Natural killer cell (primary cell): ENCODE results near the gene SMIM20. TPM values are rescaled to one million over a fixed set of nuclear protein-coding genes. Genes with fewer than 3 reads are reported as not detected.

Experiments
- ATAC-seq, 3 donors: fragments of 150-1000 bp in 2 of 3; fragments of 200-7000 bp in 1 of 3; cut with Tn5 transposase; 1 replicate in 1 of 3; 2 replicates in 2 of 3; pipeline ENCODE4 v1.10.0; 2021; ENCODE audit warnings: mild to moderate bottlenecking in 2 of 3, moderate library complexity in 2 of 3
- DNase-seq, 2 donors: peaks; one replicate each; pipeline versions ENCODE4 v3.0.0 to v3.0.0-alpha.2; 2013 to 2021; ENCODE audit warnings: mixed read lengths in 1 of 2
- H3K27ac ChIP-seq: one replicate; pipeline ENCODE4 v1.5.1; 2013; ENCODE audit warnings: mild to moderate bottlenecking, low read length
- H3K27me3 ChIP-seq: one replicate; pipeline ENCODE4 v1.6.1; 2013; ENCODE audit warnings: low read length; ENCODE audit not compliant: control insufficient read depth, insufficient read depth
- H3K36me3 ChIP-seq: one replicate; pipeline ENCODE4 v1.6.1; 2013; ENCODE audit warnings: low read length; ENCODE audit not compliant: control insufficient read depth, insufficient read depth
- H3K4me1 ChIP-seq: one replicate; pipeline ENCODE4 v1.6.1; 2013; ENCODE audit warnings: low read length; ENCODE audit not compliant: control insufficient read depth, insufficient read depth
- H3K4me3 ChIP-seq: one replicate; pipeline ENCODE4 v1.5.1; 2013; ENCODE audit warnings: low read length
- H3K9me3 ChIP-seq: one replicate; pipeline ENCODE4 v1.6.1; 2013; ENCODE audit warnings: low read length; ENCODE audit not compliant: control insufficient read depth, insufficient read depth
- H3K27ac Mint-ChIP-seq, 2 donors: one replicate each; pipeline ENCODE4 v1.8.0; 2022; ENCODE audit warnings: mild to moderate bottlenecking in 2 of 2, mixed read lengths in 2 of 2, moderate library complexity in 1 of 2
- H3K27me3 Mint-ChIP-seq, 2 donors: one replicate each; pipeline ENCODE4 v1.8.0; 2022; ENCODE audit warnings: low read depth in 2 of 2, mixed read lengths in 2 of 2
- H3K36me3 Mint-ChIP-seq: one replicate; pipeline ENCODE4 v1.8.0; 2022; ENCODE audit warnings: mixed read lengths
- H3K4me1 Mint-ChIP-seq, 2 donors: one replicate each; pipeline ENCODE4 v1.8.0; 2022; ENCODE audit warnings: mixed read lengths in 2 of 2
- H3K4me3 Mint-ChIP-seq: one replicate; pipeline ENCODE4 v1.8.0; 2022; ENCODE audit warnings: mild to moderate bottlenecking, moderate library complexity, mixed read lengths
- H3K9me3 Mint-ChIP-seq, 2 donors: one replicate each; pipeline ENCODE4 v1.8.0; 2022; ENCODE audit warnings: mixed read lengths in 2 of 2
- CTCF ChIP-seq: fragments of 200-600 bp; IDR thresholded peaks from one replicate; pipeline ENCODE4 v1.8.0; 2022; ENCODE audit warnings: antibody characterized with exemption
- whole genome bisulfite sequencing: methylation state at CpG from one replicate; pipeline ENCODE4 v1.1.7; 2013; ENCODE audit warnings: missing lambda C conversion rate; ENCODE audit not compliant: insufficient coverage; 5-methylcytosine and 5-hydroxymethylcytosine counted together
- intact Hi-C: fragments of 100-400 bp; cut with micrococcal nuclease; formaldehyde crosslinking; loops from one replicate; pipeline ENCODE4 v1.14.2; 2022
- total RNA-seq, 4 donors: library from RNA; stranded (reverse); fragments of 120-200 nt in 1 of 4; gene quantifications; one replicate each; pipeline versions ENCODE4 v1.2.3 to v1.2.4, GENCODE V29; 2013 to 2022

SMIM20 gene
- total RNA-seq, 3 donors from 2014 or later (not counting 1 experiment from before 2014, with no cell fraction given): 10.3 to 11.5 (median 10.3) TPM

- Histone ChIP-seq H3K4me3 (no peak overlapping the region), H3K27me3 (no peaks in the 10 kb centered on the region), H3K4me1 (no peaks in the 10 kb centered on the region), H3K9me3 (no peaks in the 10 kb centered on the region), H3K27ac (no peak overlapping the region), H3K36me3 (no peaks in the 10 kb centered on the region)
- Mint-ChIP-seq H3K36me3 (no peaks in the 10 kb centered on the region), H3K4me1 (peaks cover 0 to 4% of the 10 kb centered on the region in 2 donors), H3K27me3 (peaks cover 19 to 26% of the 10 kb centered on the region in 2 donors), H3K4me3 (no peak overlapping the region), H3K9me3 (no peaks in the 10 kb centered on the region), H3K27ac (no peak overlapping the region)
- intact Hi-C loops: no loop called here
- no peak for DNase-seq
- WGBS: 91% methylated on average over 2 of the region's 2 CpGs
- no peak for TF ChIP-seq CTCF
- ATAC-seq: no peak
These were observed 22.7 kb downstream of the SMIM20 start for GRCh38 chr4:25936696-25937095.

- H3K36me3 ChIP-seq: no peaks in the 10 kb centered on the region
- no peaks in the 10 kb centered on the region for H3K27me3 ChIP-seq
- TF ChIP-seq CTCF: no peak
- Mint-ChIP-seq H3K27ac (no peak overlapping the region), H3K9me3 (no peaks in the 10 kb centered on the region), H3K27me3 (peaks cover 22 to 37% of the 10 kb centered on the region in 2 donors), H3K36me3 (no peaks in the 10 kb centered on the region), H3K4me1 (peaks cover 0 to 4% of the 10 kb centered on the region in 2 donors), H3K4me3 (no peak overlapping the region)
- H3K9me3 ChIP-seq: no peaks in the 10 kb centered on the region
- intact Hi-C loops: no loop called here
- ATAC-seq: no peak
- no peaks in the 10 kb centered on the region for H3K4me1 ChIP-seq
- H3K27ac ChIP-seq: no peak overlapping the region
- no peak for DNase-seq
- 57% methylated on average over 1 of the region's 1 CpG for WGBS
- H3K4me3 ChIP-seq: no peak overlapping the region
These were observed 23.8 kb downstream of the SMIM20 start for GRCh38 chr4:25937801-25938200.

- no peaks in the 10 kb centered on the region for H3K36me3 ChIP-seq
- Mint-ChIP-seq H3K27ac (no peak overlapping the region), H3K4me1 (peaks cover 0 to 4% of the 10 kb centered on the region in 2 donors), H3K36me3 (no peaks in the 10 kb centered on the region), H3K9me3 (no peaks in the 10 kb centered on the region), H3K27me3 (peaks cover 26 to 40% of the 10 kb centered on the region in 2 donors), H3K4me3 (no peak overlapping the region)
- ATAC-seq (no peak), DNase-seq (no peak)
- H3K4me3 ChIP-seq: no peak overlapping the region
- intact Hi-C loops: no loop called here
- WGBS: 81% methylated on average over 6 of the region's 6 CpGs
- H3K9me3 ChIP-seq: no peaks in the 10 kb centered on the region
- no peak overlapping the region for H3K27ac ChIP-seq
- H3K27me3 ChIP-seq: no peaks in the 10 kb centered on the region
- no peak for TF ChIP-seq CTCF
- H3K4me1 ChIP-seq: no peaks in the 10 kb centered on the region
These were observed 24.3 kb downstream of the SMIM20 start for GRCh38 chr4:25938366-25938765.

- Mint-ChIP-seq H3K27me3 (peaks cover 26 to 42% of the 10 kb centered on the region in 2 donors), H3K27ac (no peak overlapping the region), H3K4me3 (no peak overlapping the region), H3K9me3 (no peaks in the 10 kb centered on the region), H3K4me1 (peaks cover 0 to 4% of the 10 kb centered on the region in 2 donors), H3K36me3 (no peaks in the 10 kb centered on the region)
- WGBS: 58% methylated on average over 2 of the region's 3 CpGs
- TF ChIP-seq CTCF: no peak
- Histone ChIP-seq H3K4me3 (no peak overlapping the region), H3K27me3 (no peaks in the 10 kb centered on the region), H3K9me3 (no peaks in the 10 kb centered on the region), H3K36me3 (no peaks in the 10 kb centered on the region), H3K27ac (no peak overlapping the region), H3K4me1 (no peaks in the 10 kb centered on the region)
- ATAC-seq: no peak
- intact Hi-C loops: no loop called here
- no peak for DNase-seq
These were observed 24.8 kb downstream of the SMIM20 start for GRCh38 chr4:25938787-25939186.
